Choroid plexus epithelial cell (primary cell): ENCODE measurements around the gene NKG7.

Experiments used
- DNase-seq: peaks from one replicate; pipeline ENCODE4 v3.0.0-alpha.2; 2010; ENCODE audit warnings: low read depth
- H3K4me3 ChIP-seq: 2 replicates; pipeline ENCODE4 v1.5.1; 2011; ENCODE audit warnings: low read depth, mild to moderate bottlenecking, control low read depth, low read length, moderate library complexity
- CTCF ChIP-seq: conservative IDR thresholded peaks from 2 replicates; pipeline ENCODE4 v1.5.1; 2011; ENCODE audit warnings: low read depth, mild to moderate bottlenecking, control low read depth, inconsistent platforms, low read length, moderate library complexity

Gene NKG7

GRCh38 chr19:51324167-51324481, 48.3 kb downstream of the NKG7 start:
- no peak overlapping the region for H3K4me3 ChIP-seq
- no peak for DNase-seq
- TF ChIP-seq CTCF = no peak

- no peak for DNase-seq
- H3K4me3 ChIP-seq = no peak overlapping the region
- no peak for TF ChIP-seq CTCF
Observed at GRCh38 chr19:51323481-51324166, 48.8 kb downstream of the NKG7 start.

- H3K4me3 ChIP-seq = no peak overlapping the region
- no peak for TF ChIP-seq CTCF
- no peak for DNase-seq
Observed at GRCh38 chr19:51321799-51322198, 50.7 kb downstream of the NKG7 start.
